ENCODE measurements around the gene C2orf15. TPM values are rescaled to one million over a fixed set of nuclear protein-coding genes. Genes with fewer than 3 reads are reported as not detected.

C2orf15 gene
- total and polyA plus RNA-seq, 3 experiments from 2014 or later, result 0.86 to 4.7 (median 0.92) TPM

DNA sequence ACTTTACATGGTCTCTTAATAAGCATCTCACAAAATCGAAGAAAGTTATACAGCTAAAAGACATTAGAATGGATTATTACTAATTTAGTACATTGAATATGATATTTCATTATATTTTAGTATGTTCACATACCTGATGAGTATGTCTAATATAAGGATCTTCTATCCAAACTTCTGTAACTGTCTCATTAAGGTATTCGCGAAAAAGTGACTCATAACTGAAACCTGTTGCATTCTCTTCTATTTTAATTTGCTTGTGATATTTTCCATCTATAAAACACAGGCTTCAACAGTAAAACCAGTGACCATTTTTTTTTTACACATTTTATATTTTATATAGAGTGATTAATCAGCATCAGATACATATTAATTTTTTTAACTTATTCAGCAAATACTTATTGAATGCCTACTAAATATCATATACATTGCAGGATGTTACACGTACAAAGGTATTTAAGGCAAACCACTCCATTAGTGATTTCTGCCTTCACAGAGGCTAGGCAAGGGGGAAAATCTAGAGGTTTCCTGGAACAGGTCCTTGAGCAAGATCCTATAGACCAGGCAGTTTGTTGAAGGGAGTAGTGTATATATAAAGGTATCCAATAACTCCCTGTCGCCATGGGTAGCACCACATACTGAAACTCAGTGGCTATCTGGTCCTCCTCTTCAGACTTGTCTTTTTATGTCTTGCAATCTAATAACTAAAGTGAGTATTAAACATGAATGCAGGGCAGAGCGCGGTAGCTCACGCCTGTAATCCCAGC lies 30.1 kb downstream of the C2orf15 start:
- no peak for DNase-seq
- Mint-ChIP-seq H3K9me3 (no peaks in the 10 kb centered on the region), H3K27ac (peak overlapping the region in 7 of 8 donors; percentile 23 to 66 (median 44)), H3K4me3 (no peak overlapping the region), H3K36me3 (peaks cover 0 to 79% (median 11%) of the 10 kb centered on the region in 3 donors), H3K4me1 (peaks cover 15 to 35% (median 34%) of the 10 kb centered on the region in 3 donors), H3K27me3 (no peaks in the 10 kb centered on the region)
- Histone ChIP-seq H3K36me3 (ENCODE audit: insufficient read depth, low read length) (peaks cover 28% of the 10 kb centered on the region), H3K4me1 (ENCODE audit: insufficient read depth, low read length) (no peaks in the 10 kb centered on the region), H3K27ac (ENCODE audit: low read depth, low read length) (no peak overlapping the region), H3K27me3 (ENCODE audit: insufficient read depth, low read length, poor library complexity, severe bottlenecking) (no peaks in the 10 kb centered on the region), H3K9me3 (ENCODE audit: low read length) (no peaks in the 10 kb centered on the region), H3K4me3 (ENCODE audit: low read length) (no peak overlapping the region)
- ChIA-PET CTCF (no interaction called here), POLR2A (no interaction called here)

GRCh38 chr2:99180755-99181623 lies 39.5 kb downstream of the C2orf15 start, which contains the start of the genes MITD1 and MRPL30:
TSS of gene MITD1 (minus strand) at chr2:99181058. CDS start at chr2:99180981, 77 bp downstream.
TSS of gene MRPL30 (plus strand) at chr2:99181184. CDS start at chr2:99186204, 5,020 bp downstream.
- Mint-ChIP-seq H3K9me3 (no peaks in the 10 kb centered on the region), H3K4me1 (peaks cover 44 to 86% (median 75%) of the 10 kb centered on the region in 3 donors), H3K27me3 (no peaks in the 10 kb centered on the region), H3K4me3 (peak within 1 kb of the TSS; percentile 94 to 100 (median 99)), H3K36me3 (peaks cover 0 to 25% (median 0%) of the 10 kb centered on the region in 3 donors), H3K27ac (peak within 1 kb of the TSS; percentile 89 to 100 (median 100))
- H3K27ac ChIP-seq (ENCODE audit: low read depth, low read length), result peak within 1 kb of the TSS; percentile 90
- no peaks in the 10 kb centered on the region for H3K9me3 ChIP-seq (ENCODE audit: low read length)
- DNase-seq, result peak; percentile 85 to 93 (median 89)
- POLR2A ChIA-PET, result interaction anchor here (0.7 to 2.1 kb wide), 5 partner anchors 11 to 164 kb away, joined by 3 to 12 read pairs (median 5); partner anchors contain the start of genes C2orf15, EIF5B, LIPT1 and TSGA10
- H3K27me3 ChIP-seq (ENCODE audit: insufficient read depth, low read length, poor library complexity, severe bottlenecking), result no peaks in the 10 kb centered on the region
- CTCF ChIA-PET, result interaction anchor here (0.7 to 1.6 kb wide), 5 partner anchors 14 to 309 kb away, joined by 3 to 5 read pairs (median 4); partner anchors contain the start of genes EIF5B and REV1
- H3K4me1 ChIP-seq (ENCODE audit: insufficient read depth, low read length), result peaks cover 52% of the 10 kb centered on the region
- H3K36me3 ChIP-seq (ENCODE audit: insufficient read depth, low read length), result no peaks in the 10 kb centered on the region
- peak within 1 kb of the TSS; percentile 99 for H3K4me3 ChIP-seq (ENCODE audit: low read length)

DNA sequence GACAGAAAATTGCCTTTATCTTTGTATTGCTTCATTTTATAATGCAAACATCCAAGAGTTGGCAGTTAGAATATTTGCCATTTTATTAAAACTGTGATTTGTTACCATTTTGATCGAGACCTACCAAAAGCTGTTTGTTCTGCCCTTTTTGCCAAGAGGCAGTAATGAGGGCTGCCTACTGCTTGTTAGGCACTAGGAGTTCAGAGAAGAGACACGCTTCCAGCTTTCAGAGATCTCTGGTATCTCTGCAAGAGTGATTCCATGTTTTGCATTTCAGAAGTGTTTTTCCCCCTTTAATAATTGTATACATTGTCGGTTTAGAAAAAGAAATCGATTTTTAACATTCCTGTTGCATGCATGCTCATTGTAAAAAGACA lies 40.1 kb downstream of the C2orf15 start:
- H3K4me3 Mint-ChIP-seq, result peak overlapping the region; percentile 94 to 100 (median 99)
- no peaks in the 10 kb centered on the region for H3K36me3 ChIP-seq (ENCODE audit: insufficient read depth, low read length)
- ChIA-PET CTCF (interaction anchor here (1.4 kb wide), 1 partner anchor 308 kb away, joined by 5 read pairs; the partner anchor contains the start of gene REV1), POLR2A (interaction anchor here (0.7 to 2.1 kb wide), 4 partner anchors 12 to 164 kb away, joined by 3 to 12 read pairs (median 8); partner anchors contain the start of genes C2orf15, LIPT1 and TSGA10)
- H3K27ac ChIP-seq (ENCODE audit: low read depth, low read length), result peak overlapping the region; percentile 90
- H3K9me3 ChIP-seq (ENCODE audit: low read length), result no peaks in the 10 kb centered on the region
- peak overlapping the region in 6 of 8 donors; percentile 89 to 100 (median 100) for H3K27ac Mint-ChIP-seq
- H3K4me1 ChIP-seq (ENCODE audit: insufficient read depth, low read length), result peaks cover 52% of the 10 kb centered on the region
- peaks cover 44 to 87% (median 73%) of the 10 kb centered on the region in 3 donors for H3K4me1 Mint-ChIP-seq
- peak overlapping the region; percentile 99 for H3K4me3 ChIP-seq (ENCODE audit: low read length)
- no peaks in the 10 kb centered on the region for H3K9me3 Mint-ChIP-seq
- peaks cover 0 to 26% (median 0%) of the 10 kb centered on the region in 3 donors for H3K36me3 Mint-ChIP-seq
- no peaks in the 10 kb centered on the region for H3K27me3 ChIP-seq (ENCODE audit: insufficient read depth, low read length, poor library complexity, severe bottlenecking)
- no peaks in the 10 kb centered on the region for H3K27me3 Mint-ChIP-seq
- DNase-seq, result no peak

- CTCF ChIA-PET, result no interaction called here
Measured at GRCh38 chr2:99183025-99183424, 41.5 kb downstream of the C2orf15 start.

GRCh38 chr2:99184811-99185210 lies 43.3 kb downstream of the C2orf15 start:
- Mint-ChIP-seq H3K9me3 (no peaks in the 10 kb centered on the region), H3K36me3 (peaks cover 2 to 40% (median 8%) of the 10 kb centered on the region in 3 donors), H3K4me3 (no peak overlapping the region), H3K27me3 (no peaks in the 10 kb centered on the region), H3K27ac (no peak overlapping the region), H3K4me1 (peaks cover 29 to 65% (median 43%) of the 10 kb centered on the region in 3 donors)
- ChIA-PET POLR2A (no interaction called here), CTCF (interaction anchor here (0.8 kb wide), 1 partner anchor 9 kb away, joined by 3 read pairs; no protein-coding TSS in a partner anchor)
- Histone ChIP-seq H3K27me3 (ENCODE audit: insufficient read depth, low read length, poor library complexity, severe bottlenecking) (no peaks in the 10 kb centered on the region), H3K4me3 (ENCODE audit: low read length) (no peak overlapping the region), H3K4me1 (ENCODE audit: insufficient read depth, low read length) (peaks cover 29% of the 10 kb centered on the region), H3K9me3 (ENCODE audit: low read length) (no peaks in the 10 kb centered on the region), H3K36me3 (ENCODE audit: insufficient read depth, low read length) (peaks cover 6% of the 10 kb centered on the region), H3K27ac (ENCODE audit: low read depth, low read length) (no peak overlapping the region)
- no peak for DNase-seq

More at GRCh38 chr2:99183025-99183424, 41.5 kb downstream of the C2orf15 start:
- H3K27ac Mint-ChIP-seq, result peak overlapping the region in 4 of 8 donors; percentile 20 to 74 (median 24)
- no peaks in the 10 kb centered on the region for H3K27me3 Mint-ChIP-seq
- peaks cover 40 to 73% (median 59%) of the 10 kb centered on the region in 3 donors for H3K4me1 Mint-ChIP-seq
- no peak overlapping the region for H3K4me3 ChIP-seq (ENCODE audit: low read length)
- no peaks in the 10 kb centered on the region for H3K9me3 Mint-ChIP-seq
- H3K27ac ChIP-seq (ENCODE audit: low read depth, low read length), result no peak overlapping the region
- H3K36me3 ChIP-seq (ENCODE audit: insufficient read depth, low read length), result no peaks in the 10 kb centered on the region
- POLR2A ChIA-PET, result no interaction called here
- no peak for DNase-seq
- H3K36me3 Mint-ChIP-seq, result peaks cover 0 to 28% (median 0%) of the 10 kb centered on the region in 3 donors
- peaks cover 47% of the 10 kb centered on the region for H3K4me1 ChIP-seq (ENCODE audit: insufficient read depth, low read length)
- no peaks in the 10 kb centered on the region for H3K9me3 ChIP-seq (ENCODE audit: low read length)
- no peaks in the 10 kb centered on the region for H3K27me3 ChIP-seq (ENCODE audit: insufficient read depth, low read length, poor library complexity, severe bottlenecking)
- H3K4me3 Mint-ChIP-seq, result peak overlapping the region in 5 of 7 donors; percentile 12 to 42 (median 27)

DNA sequence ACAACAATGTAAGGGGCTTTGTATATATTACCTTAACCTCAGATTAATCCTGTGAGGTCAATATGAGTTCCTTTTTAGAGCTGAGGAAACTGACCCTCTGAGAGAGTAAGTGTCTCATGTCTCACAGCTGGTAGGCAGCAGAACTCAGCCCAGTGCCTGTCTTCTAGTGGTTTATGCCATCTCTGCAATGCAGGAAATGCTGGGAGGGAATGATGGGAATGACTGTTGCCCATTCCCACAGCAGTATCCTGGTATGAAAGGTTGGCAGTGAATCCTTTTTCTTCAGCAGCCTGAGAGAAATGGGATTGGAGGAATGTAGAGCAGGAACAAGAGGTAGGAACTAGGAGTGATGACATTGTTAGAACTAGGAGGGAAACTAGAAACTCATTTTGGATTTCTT lies 45.5 kb downstream of the C2orf15 start:
- Histone ChIP-seq H3K27me3 (ENCODE audit: insufficient read depth, low read length, poor library complexity, severe bottlenecking) (no peaks in the 10 kb centered on the region), H3K4me1 (ENCODE audit: insufficient read depth, low read length) (peaks cover 14% of the 10 kb centered on the region), H3K36me3 (ENCODE audit: insufficient read depth, low read length) (peaks cover 9% of the 10 kb centered on the region), H3K4me3 (ENCODE audit: low read length) (no peak overlapping the region), H3K9me3 (ENCODE audit: low read length) (no peaks in the 10 kb centered on the region), H3K27ac (ENCODE audit: low read depth, low read length) (no peak overlapping the region)
- H3K36me3 Mint-ChIP-seq, result peaks cover 11 to 50% (median 16%) of the 10 kb centered on the region in 3 donors
- no peak for DNase-seq
- peaks cover 25 to 57% (median 32%) of the 10 kb centered on the region in 3 donors for H3K4me1 Mint-ChIP-seq
- no peaks in the 10 kb centered on the region for H3K27me3 Mint-ChIP-seq
- peak overlapping the region in 3 of 8 donors; percentile 3 to 85 (median 64) for H3K27ac Mint-ChIP-seq
- ChIA-PET CTCF (no interaction called here), POLR2A (no interaction called here)
- no peak overlapping the region for H3K4me3 Mint-ChIP-seq
- no peaks in the 10 kb centered on the region for H3K9me3 Mint-ChIP-seq

DNA sequence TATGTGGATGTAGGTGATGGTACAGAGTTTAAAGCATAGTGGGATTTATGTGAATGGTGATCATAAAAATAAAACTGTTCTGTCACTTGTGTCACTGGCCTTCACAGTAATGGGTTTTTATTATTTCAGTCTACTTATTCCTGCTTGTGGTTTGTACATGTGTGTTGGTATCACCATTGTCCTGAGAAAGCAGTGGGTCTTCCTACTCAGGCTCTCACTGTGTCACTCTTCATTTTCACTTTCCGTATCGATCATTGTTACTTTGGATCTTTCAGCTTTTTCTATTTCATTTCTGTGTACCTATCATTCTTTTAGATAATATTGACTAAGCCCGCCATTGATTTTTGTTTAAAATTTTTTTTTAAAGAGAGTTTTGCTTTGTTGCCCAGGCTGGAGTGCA lies 46.9 kb downstream of the C2orf15 start:
- Histone ChIP-seq H3K4me3 (ENCODE audit: low read length) (no peak overlapping the region), H3K27me3 (ENCODE audit: insufficient read depth, low read length, poor library complexity, severe bottlenecking) (no peaks in the 10 kb centered on the region), H3K4me1 (ENCODE audit: insufficient read depth, low read length) (peaks cover 7% of the 10 kb centered on the region), H3K27ac (ENCODE audit: low read depth, low read length) (no peak overlapping the region), H3K9me3 (ENCODE audit: low read length) (no peaks in the 10 kb centered on the region), H3K36me3 (ENCODE audit: insufficient read depth, low read length) (peaks cover 13% of the 10 kb centered on the region)
- Mint-ChIP-seq H3K9me3 (no peaks in the 10 kb centered on the region), H3K4me1 (peaks cover 20 to 50% (median 23%) of the 10 kb centered on the region in 3 donors), H3K4me3 (no peak overlapping the region), H3K36me3 (peaks cover 18 to 62% (median 20%) of the 10 kb centered on the region in 3 donors), H3K27me3 (no peaks in the 10 kb centered on the region), H3K27ac (peak overlapping the region in 3 of 8 donors; percentile 1 to 17 (median 17))
- ChIA-PET POLR2A (no interaction called here), CTCF (no interaction called here)
- no peak for DNase-seq
